Measurements from ENCODE around the gene NEK5.

DNA sequence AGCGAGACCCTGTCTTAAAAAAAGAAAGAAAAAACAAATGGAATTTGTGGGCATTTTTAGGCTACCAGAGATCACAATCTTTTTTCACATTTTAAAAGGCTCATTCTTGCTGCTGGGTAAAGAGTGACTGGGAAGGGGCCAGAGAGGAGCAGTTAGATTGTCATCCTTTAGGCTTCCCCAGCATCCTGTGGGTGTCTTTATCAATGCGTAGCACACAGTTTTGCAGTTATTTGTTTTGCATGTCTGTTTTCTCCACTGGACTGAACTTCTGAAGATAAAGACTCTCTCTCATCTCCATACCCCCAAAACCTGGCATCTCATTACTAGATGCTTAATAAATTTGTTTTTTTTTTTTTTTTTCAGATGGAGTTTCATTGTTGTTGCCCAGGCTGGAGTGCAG, 106.5 kb downstream of the NEK5 start:
- TF ChIP-seq, protein P1, sequence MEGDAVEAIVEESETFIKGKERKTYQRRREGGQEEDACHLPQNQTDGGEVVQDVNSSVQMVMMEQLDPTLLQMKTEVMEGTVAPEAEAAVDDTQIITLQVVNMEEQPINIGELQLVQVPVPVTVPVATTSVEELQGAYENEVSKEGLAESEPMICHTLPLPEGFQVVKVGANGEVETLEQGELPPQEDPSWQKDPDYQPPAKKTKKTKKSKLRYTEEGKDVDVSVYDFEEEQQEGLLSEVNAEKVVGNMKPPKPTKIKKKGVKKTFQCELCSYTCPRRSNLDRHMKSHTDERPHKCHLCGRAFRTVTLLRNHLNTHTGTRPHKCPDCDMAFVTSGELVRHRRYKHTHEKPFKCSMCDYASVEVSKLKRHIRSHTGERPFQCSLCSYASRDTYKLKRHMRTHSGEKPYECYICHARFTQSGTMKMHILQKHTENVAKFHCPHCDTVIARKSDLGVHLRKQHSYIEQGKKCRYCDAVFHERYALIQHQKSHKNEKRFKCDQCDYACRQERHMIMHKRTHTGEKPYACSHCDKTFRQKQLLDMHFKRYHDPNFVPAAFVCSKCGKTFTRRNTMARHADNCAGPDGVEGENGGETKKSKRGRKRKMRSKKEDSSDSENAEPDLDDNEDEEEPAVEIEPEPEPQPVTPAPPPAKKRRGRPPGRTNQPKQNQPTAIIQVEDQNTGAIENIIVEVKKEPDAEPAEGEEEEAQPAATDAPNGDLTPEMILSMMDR (IDR thresholded peaks at IDR 0.05), result no peak
- TF ChIP-seq POLR2A (IDR thresholded peaks at IDR 0.05) (no peak), POLR2AphosphoS5 (IDR thresholded peaks at IDR 0.05) (no peak), EP300 (IDR thresholded peaks at IDR 0.05) (no peak)
